Endothelial cell of umbilical vein (primary cell): Measurements from ENCODE around the gene BOD1L1.

Experiments
- CTCF ChIP-seq, 2 donors: IDR thresholded peaks; 1 replicate in 1 of 2; 2 replicates in 1 of 2; pipeline ENCODE4 v1.5.1; 2011; ENCODE audit warnings: low read length in 2 of 2, mild to moderate bottlenecking in 2 of 2, moderate library complexity in 2 of 2, control low read depth in 1 of 2, inconsistent platforms in 1 of 2, low read depth in 1 of 2; ENCODE audit not compliant: insufficient read depth in 1 of 2; ENCODE audit errors: extremely low read depth in 1 of 2
- EZH2 ChIP-seq: IDR thresholded peaks from 2 replicates; pipeline ENCODE4 v1.6.1; 2012; ENCODE audit warnings: borderline replicate concordance, low read depth, mild to moderate bottlenecking, moderate library complexity, low read length, inconsistent platforms; ENCODE audit not compliant: severe bottlenecking

- TF ChIP-seq CTCF (IDR thresholded peaks at IDR 0.05; ENCODE audit: extremely low read depth in 1 of 2, insufficient read depth in 1 of 2, low read depth in 1 of 2, low read length in 2 of 2) = no peak
- TF ChIP-seq EZH2 = no peak
Observed at GRCh38 chr4:13615161-13615560, 12.4 kb downstream of the BOD1L1 start.
